H9 (cell line): ENCODE results near the gene ZNF609. TPM values are rescaled to one million over a fixed set of nuclear protein-coding genes. Genes with fewer than 3 reads are reported as not detected.

Experiments
- DNase-seq: peaks from one replicate; pipeline ENCODE4 v3.0.0-alpha.2; 2017
- H2AFZ ChIP-seq: one replicate; pipeline ENCODE4 v1.6.1; 2013; ENCODE audit warnings: mild to moderate bottlenecking, low read length, control low read depth, moderate library complexity
- H2AK5ac ChIP-seq: 2 replicates; pipeline ENCODE4 v1.6.1; 2013; ENCODE audit warnings: low read length, control low read depth, mixed read lengths; ENCODE audit not compliant: insufficient read length
- H2BK120ac ChIP-seq: one replicate; pipeline ENCODE4 v1.6.1; 2013; ENCODE audit warnings: low read depth, mild to moderate bottlenecking, low read length, control low read depth, inconsistent platforms; ENCODE audit not compliant: poor library complexity, severe bottlenecking
- H2BK12ac ChIP-seq: 2 replicates; pipeline ENCODE4 v1.6.1; 2013; ENCODE audit warnings: low read length, control low read depth, mixed read lengths, low read depth; ENCODE audit not compliant: insufficient read length
- H2BK15ac ChIP-seq: 2 replicates; pipeline ENCODE4 v1.6.1; 2013; ENCODE audit warnings: low read depth, low read length, control low read depth
- H2BK20ac ChIP-seq: one replicate; pipeline ENCODE4 v1.6.1; 2013; ENCODE audit warnings: low read depth, mild to moderate bottlenecking, low read length, control low read depth, inconsistent platforms; ENCODE audit not compliant: poor library complexity, severe bottlenecking
- H2BK5ac ChIP-seq: 2 replicates; pipeline ENCODE4 v1.6.1; 2013; ENCODE audit warnings: low read length, control low read depth, mixed read lengths; ENCODE audit not compliant: insufficient read length
- H3K14ac ChIP-seq: 2 replicates; pipeline ENCODE4 v1.6.1; 2013; ENCODE audit warnings: low read length, control low read depth; ENCODE audit not compliant: insufficient read depth
- H3K18ac ChIP-seq: 2 replicates; pipeline ENCODE4 v1.6.1; 2013; ENCODE audit warnings: low read depth, mild to moderate bottlenecking, mixed read lengths, low read length, control low read depth; ENCODE audit not compliant: insufficient read length
- H3K23ac ChIP-seq: 2 replicates; pipeline ENCODE4 v1.6.1; 2013; ENCODE audit warnings: low read length, control low read depth, mixed read lengths, low read depth; ENCODE audit not compliant: insufficient read length
- H3K23me2 ChIP-seq: 2 replicates; pipeline ENCODE4 v1.6.1; 2013; ENCODE audit warnings: low read depth, mild to moderate bottlenecking, mixed read lengths, low read length, control low read depth; ENCODE audit not compliant: insufficient read length, poor library complexity, severe bottlenecking
- H3K27ac ChIP-seq: 2 replicates; pipeline ENCODE4 v1.5.1; 2013; ENCODE audit warnings: low read length, control low read depth, mixed read lengths, low read depth; ENCODE audit not compliant: insufficient read length
- H3K27me3 ChIP-seq: 2 replicates; pipeline ENCODE4 v1.6.1; 2013; ENCODE audit warnings: low read length, control low read depth, inconsistent platforms; ENCODE audit not compliant: insufficient read depth
- H3K4ac ChIP-seq: 2 replicates; pipeline ENCODE4 v1.6.1; 2013; ENCODE audit warnings: low read depth, mild to moderate bottlenecking, control low read depth, inconsistent platforms, low read length, moderate library complexity
- H3K4me1 ChIP-seq: 2 replicates; pipeline ENCODE4 v1.6.1; 2013; ENCODE audit warnings: low read length, control low read depth, inconsistent platforms; ENCODE audit not compliant: insufficient read depth
- H3K4me2 ChIP-seq: 2 replicates; pipeline ENCODE4 v1.6.1; 2013; ENCODE audit warnings: low read length, control low read depth, mixed read lengths; ENCODE audit not compliant: insufficient read length, insufficient read depth
- H3K56ac ChIP-seq: 2 replicates; pipeline ENCODE4 v1.6.1; 2013; ENCODE audit warnings: low read depth, mild to moderate bottlenecking, mixed read lengths, low read length, control low read depth; ENCODE audit not compliant: insufficient read length
- H3K79me1 ChIP-seq: 2 replicates; pipeline ENCODE4 v1.6.1; 2013; ENCODE audit warnings: low read depth, mild to moderate bottlenecking, moderate library complexity, low read length, control low read depth, inconsistent platforms; ENCODE audit not compliant: insufficient read depth, poor library complexity, severe bottlenecking
- H3K79me2 ChIP-seq: 2 replicates; pipeline ENCODE4 v1.6.1; 2013; ENCODE audit warnings: low read length, control low read depth, inconsistent platforms; ENCODE audit not compliant: insufficient read depth
- H3K9ac ChIP-seq: 2 replicates; pipeline ENCODE4 v1.6.1; 2013; ENCODE audit warnings: low read length, control low read depth, mixed read lengths; ENCODE audit not compliant: insufficient read length; ENCODE audit errors: extremely low read depth
- H3K9me3 ChIP-seq: one replicate; pipeline ENCODE4 v1.6.1; 2013; ENCODE audit warnings: low read depth, low read length, inconsistent platforms; ENCODE audit not compliant: control insufficient read depth
- H3T11ph ChIP-seq: one replicate; pipeline ENCODE4 v1.6.1; 2013; ENCODE audit warnings: mild to moderate bottlenecking, low read length, control low read depth, inconsistent platforms
- H4K20me1 ChIP-seq: one replicate; pipeline ENCODE4 v1.6.1; 2013; ENCODE audit not compliant: control insufficient read depth, insufficient read length, insufficient read depth
- H4K5ac ChIP-seq: 2 replicates; pipeline ENCODE4 v1.6.1; 2013; ENCODE audit warnings: low read depth, mild to moderate bottlenecking, mixed read lengths, low read length, control low read depth; ENCODE audit not compliant: insufficient read length
- H4K8ac ChIP-seq: replicated peaks from 2 replicates; pipeline ENCODE4 v1.6.1; 2013; ENCODE audit warnings: low read length, control low read depth, mixed read lengths, low read depth; ENCODE audit not compliant: insufficient read length
- H4K91ac ChIP-seq: 2 replicates; pipeline ENCODE4 v1.6.1; 2013; ENCODE audit warnings: low read depth, mild to moderate bottlenecking, moderate library complexity, mixed read lengths, low read length, control low read depth; ENCODE audit not compliant: insufficient read length
- H3K27ac Mint-ChIP-seq, 3 experiments: 2 replicates in 2 of 3; 3 replicates in 1 of 3; pipeline ENCODE4 v1.8.0; 2020 to 2021; ENCODE audit warnings: mixed read lengths in 3 of 3, mild to moderate bottlenecking in 1 of 3, moderate library complexity in 1 of 3
- H3K27me3 Mint-ChIP-seq: 2 replicates; pipeline ENCODE4 v1.8.0; 2021; ENCODE audit warnings: low read depth, mild to moderate bottlenecking, moderate library complexity, mixed read lengths
- H3K36me3 Mint-ChIP-seq, 3 experiments: 2 replicates in 2 of 3; 3 replicates in 1 of 3; pipeline ENCODE4 v1.8.0; 2020 to 2021; ENCODE audit warnings: low read depth in 3 of 3, mixed read lengths in 3 of 3; ENCODE audit not compliant: insufficient read depth in 1 of 3
- H3K4me1 Mint-ChIP-seq, 2 experiments: 2 replicates each; pipeline ENCODE4 v1.8.0; 2020; ENCODE audit warnings: mixed read lengths in 2 of 2
- H3K4me3 Mint-ChIP-seq, 2 experiments: 2 replicates in 1 of 2; 3 replicates in 1 of 2; pipeline ENCODE4 v1.8.0; 2020 to 2021; ENCODE audit warnings: mild to moderate bottlenecking in 2 of 2, mixed read lengths in 2 of 2, moderate library complexity in 1 of 2
- H3K9me3 Mint-ChIP-seq, 2 experiments: 2 replicates in 1 of 2; 3 replicates in 1 of 2; pipeline ENCODE4 v1.8.0; 2020; ENCODE audit warnings: mild to moderate bottlenecking in 2 of 2, mixed read lengths in 2 of 2, moderate library complexity in 1 of 2
- WGBS: extraction: QIAGEN DNeasy Blood & Tissue Kit; methylation state at CpG from one replicate; pipeline ENCODE4 v1.1.7; 2013; ENCODE audit warnings: missing lambda C conversion rate, low lambda C conversion rate, mixed read lengths; ENCODE audit not compliant: insufficient read length; ENCODE audit errors: extremely low coverage; 5-methylcytosine and 5-hydroxymethylcytosine counted together
- total RNA-seq: library from RNA; stranded (reverse); gene quantifications from 2 replicates; pipeline ENCODE4 v1.2.1, GENCODE V29; 2021
- TF ChIP-seq, protein P1 (sequence below): fragments of 200-600 bp; sonication (generic); conservative IDR thresholded peaks from 3 replicates; pipeline ENCODE4 v1.8.0; 2021; ENCODE audit warnings: antibody characterized with exemption, mild to moderate bottlenecking

The ZNF609 gene
- total RNA-seq, 1 experiment from 2014 or later: 45.3 TPM

GRCh38 chr15:64702816-64703631 is 242.6 kb downstream of the ZNF609 start:
- peaks cover 46 to 48% of the 10 kb centered on the region in 2 experiments for H3K4me1 Mint-ChIP-seq
- H3K27ac Mint-ChIP-seq: peak overlapping the region; percentile 94 to 100 (median 98)
- no peak overlapping the region for H4K91ac ChIP-seq
- TF ChIP-seq, protein P1, sequence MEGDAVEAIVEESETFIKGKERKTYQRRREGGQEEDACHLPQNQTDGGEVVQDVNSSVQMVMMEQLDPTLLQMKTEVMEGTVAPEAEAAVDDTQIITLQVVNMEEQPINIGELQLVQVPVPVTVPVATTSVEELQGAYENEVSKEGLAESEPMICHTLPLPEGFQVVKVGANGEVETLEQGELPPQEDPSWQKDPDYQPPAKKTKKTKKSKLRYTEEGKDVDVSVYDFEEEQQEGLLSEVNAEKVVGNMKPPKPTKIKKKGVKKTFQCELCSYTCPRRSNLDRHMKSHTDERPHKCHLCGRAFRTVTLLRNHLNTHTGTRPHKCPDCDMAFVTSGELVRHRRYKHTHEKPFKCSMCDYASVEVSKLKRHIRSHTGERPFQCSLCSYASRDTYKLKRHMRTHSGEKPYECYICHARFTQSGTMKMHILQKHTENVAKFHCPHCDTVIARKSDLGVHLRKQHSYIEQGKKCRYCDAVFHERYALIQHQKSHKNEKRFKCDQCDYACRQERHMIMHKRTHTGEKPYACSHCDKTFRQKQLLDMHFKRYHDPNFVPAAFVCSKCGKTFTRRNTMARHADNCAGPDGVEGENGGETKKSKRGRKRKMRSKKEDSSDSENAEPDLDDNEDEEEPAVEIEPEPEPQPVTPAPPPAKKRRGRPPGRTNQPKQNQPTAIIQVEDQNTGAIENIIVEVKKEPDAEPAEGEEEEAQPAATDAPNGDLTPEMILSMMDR: no peak
- peak overlapping the region; percentile 14 for H3K27ac ChIP-seq
- H2AK5ac ChIP-seq: no peak overlapping the region
- H3K23ac ChIP-seq: no peak overlapping the region
- peak overlapping the region; percentile 78 to 93 for H3K4me3 Mint-ChIP-seq
- H2AFZ ChIP-seq: no peak overlapping the region
- H2BK15ac ChIP-seq: no peak overlapping the region
- H4K20me1 ChIP-seq: no peaks in the 10 kb centered on the region
- H4K5ac ChIP-seq: no peak overlapping the region
- H3K27me3 Mint-ChIP-seq: peaks cover 2% of the 10 kb centered on the region; the same call in 1 of the 2 replicates
- no peak overlapping the region for H2BK120ac ChIP-seq
- peak overlapping the region; percentile 77 for H3K14ac ChIP-seq
- H4K8ac ChIP-seq: no peak overlapping the region
- H3K27me3 ChIP-seq: no peaks in the 10 kb centered on the region
- peaks cover 17% of the 10 kb centered on the region; the same call in 1 of the 2 replicates for H3K4me1 ChIP-seq
- H3K36me3 Mint-ChIP-seq: peaks cover 11 to 60% (median 33%) of the 10 kb centered on the region in 3 experiments
- WGBS: no CpG with 5 or more reads among the region's 62 CpGs
- H3K4me2 ChIP-seq: peak overlapping the region; percentile 95
- H3K4ac ChIP-seq: no peak overlapping the region
- H3K9ac ChIP-seq: peak overlapping the region; percentile 83
- H2BK20ac ChIP-seq: no peak overlapping the region
- no peaks in the 10 kb centered on the region for H3K9me3 ChIP-seq
- H3K79me2 ChIP-seq: peaks cover 21% of the 10 kb centered on the region; the same call in 1 of the 2 replicates
- H3K79me1 ChIP-seq: no peaks in the 10 kb centered on the region
- no peak overlapping the region for H2BK12ac ChIP-seq
- peak; percentile 98 for DNase-seq
- H3K23me2 ChIP-seq: peaks cover 25% of the 10 kb centered on the region
- H3K9me3 Mint-ChIP-seq: peaks cover 0 to 2% of the 10 kb centered on the region in 2 experiments; a peak in 2 of 5 replicates
- no peak overlapping the region for H3K18ac ChIP-seq
- H3K56ac ChIP-seq: no peak overlapping the region
- H2BK5ac ChIP-seq: no peak overlapping the region
- no peak overlapping the region for H3T11ph ChIP-seq
